Measurements from ENCODE around the gene CCDC77.

DNA sequence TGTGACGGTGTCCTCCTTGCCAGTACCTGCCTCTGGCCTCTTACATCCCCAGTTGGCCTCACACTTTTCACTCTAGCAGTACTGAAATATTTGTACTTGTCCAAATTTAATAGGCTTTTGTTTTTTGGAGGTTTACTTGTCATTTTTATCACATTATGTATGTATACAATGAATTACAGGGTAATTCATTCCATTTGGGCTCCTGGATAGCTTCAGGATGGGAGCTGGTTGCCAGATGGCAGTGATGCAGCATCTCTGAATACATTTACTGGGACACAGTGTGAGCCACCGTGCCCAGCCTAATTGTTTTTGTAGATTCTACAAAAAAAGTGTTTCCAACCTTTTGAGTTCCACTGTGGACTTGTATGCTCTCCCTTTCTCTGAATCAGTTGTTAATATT, 13.4 kb downstream of the CCDC77 start:
- TF ChIP-seq, protein P1, sequence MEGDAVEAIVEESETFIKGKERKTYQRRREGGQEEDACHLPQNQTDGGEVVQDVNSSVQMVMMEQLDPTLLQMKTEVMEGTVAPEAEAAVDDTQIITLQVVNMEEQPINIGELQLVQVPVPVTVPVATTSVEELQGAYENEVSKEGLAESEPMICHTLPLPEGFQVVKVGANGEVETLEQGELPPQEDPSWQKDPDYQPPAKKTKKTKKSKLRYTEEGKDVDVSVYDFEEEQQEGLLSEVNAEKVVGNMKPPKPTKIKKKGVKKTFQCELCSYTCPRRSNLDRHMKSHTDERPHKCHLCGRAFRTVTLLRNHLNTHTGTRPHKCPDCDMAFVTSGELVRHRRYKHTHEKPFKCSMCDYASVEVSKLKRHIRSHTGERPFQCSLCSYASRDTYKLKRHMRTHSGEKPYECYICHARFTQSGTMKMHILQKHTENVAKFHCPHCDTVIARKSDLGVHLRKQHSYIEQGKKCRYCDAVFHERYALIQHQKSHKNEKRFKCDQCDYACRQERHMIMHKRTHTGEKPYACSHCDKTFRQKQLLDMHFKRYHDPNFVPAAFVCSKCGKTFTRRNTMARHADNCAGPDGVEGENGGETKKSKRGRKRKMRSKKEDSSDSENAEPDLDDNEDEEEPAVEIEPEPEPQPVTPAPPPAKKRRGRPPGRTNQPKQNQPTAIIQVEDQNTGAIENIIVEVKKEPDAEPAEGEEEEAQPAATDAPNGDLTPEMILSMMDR (IDR thresholded peaks at IDR 0.05), result no peak
- TF ChIP-seq POLR2A (IDR thresholded peaks at IDR 0.05), result no peak
